CD4-positive, alpha-beta T cell (primary cell): Measurements from ENCODE around the gene STARD7. TPM values are rescaled to one million over a fixed set of nuclear protein-coding genes. Genes with fewer than 3 reads are reported as not detected.
"Not testable (repeated sequence)": the region's sequence is repeated elsewhere in the genome, so short reads cannot be mapped to it uniquely, and the experiment has no call there.

Experiments
- ATAC-seq: fragments of 200-7000 bp; cut with Tn5 transposase; one replicate; pipeline ENCODE4 v1.10.0; 2022; ENCODE audit warnings: mild to moderate bottlenecking; ENCODE audit not compliant: poor library complexity
- CTCF ChIA-PET: fragments of 350-600 bp; sonication (Branson Sonifier 250); formaldehyde crosslinking; loops from one replicate; lab custom pipeline; 2021; ENCODE audit warnings: antibody characterized with exemption, inconsistent platforms; lab: Charles Lee
- POLR2A ChIA-PET: fragments of 350-600 bp; sonication (Branson Sonifier 250); formaldehyde crosslinking; loops from one replicate; lab custom pipeline; 2021; ENCODE audit warnings: antibody characterized with exemption, inconsistent platforms; lab: Charles Lee
- DNase-seq, 14 experiments: peaks; one replicate each; pipeline ENCODE4 v3.0.0-alpha.2; 2013 to 2020; ENCODE audit warnings: mixed read lengths in 2 of 14
- H3K27ac ChIP-seq, 2 donors: one replicate each; pipeline versions ENCODE4 v1.5.1 to v1.7.0; 2013; ENCODE audit warnings: low read length in 2 of 2, low read depth in 1 of 2, mild to moderate bottlenecking in 1 of 2
- H3K27me3 ChIP-seq, 2 experiments: 1 replicate in 1 of 2; 2 replicates in 1 of 2; pipeline versions ENCODE4 v1.6.1 to v1.7.0; 2013; ENCODE audit warnings: low read length in 2 of 2, control low read depth in 1 of 2, mild to moderate bottlenecking in 1 of 2, moderate library complexity in 1 of 2; ENCODE audit not compliant: insufficient read depth in 2 of 2, control insufficient read depth in 1 of 2
- H3K36me3 ChIP-seq: one replicate; pipeline ENCODE4 v1.6.1; 2013; ENCODE audit warnings: low read length, control low read depth; ENCODE audit not compliant: insufficient read depth
- H3K4me1 ChIP-seq: one replicate; pipeline ENCODE4 v1.6.1; 2013; ENCODE audit warnings: low read length, control low read depth; ENCODE audit not compliant: insufficient read depth
- H3K4me3 ChIP-seq: one replicate; pipeline ENCODE4 v1.5.1; 2013; ENCODE audit warnings: mild to moderate bottlenecking, low read length, moderate library complexity
- H3K9me3 ChIP-seq, 2 experiments: 1 replicate in 1 of 2; 2 replicates in 1 of 2; pipeline versions ENCODE4 v1.6.1 to v1.7.0; 2013; ENCODE audit warnings: low read length in 2 of 2, mild to moderate bottlenecking in 2 of 2, control low read depth in 1 of 2, moderate library complexity in 1 of 2; ENCODE audit not compliant: control insufficient read depth in 1 of 2, insufficient read depth in 1 of 2
- H3K27ac Mint-ChIP-seq: one replicate; pipeline ENCODE4 v1.8.0; 2020; ENCODE audit warnings: mixed read lengths
- H3K27me3 Mint-ChIP-seq: one replicate; pipeline ENCODE4 v1.8.0; 2021; ENCODE audit warnings: mixed read lengths
- H3K36me3 Mint-ChIP-seq: one replicate; pipeline ENCODE4 v1.8.0; 2021; ENCODE audit warnings: low read depth, mixed read lengths
- H3K4me1 Mint-ChIP-seq: one replicate; pipeline ENCODE4 v1.8.0; 2021; ENCODE audit warnings: low read depth, mixed read lengths
- H3K4me3 Mint-ChIP-seq: one replicate; pipeline ENCODE4 v1.8.0; 2020; ENCODE audit warnings: mild to moderate bottlenecking, mixed read lengths
- H3K9me3 Mint-ChIP-seq: one replicate; pipeline ENCODE4 v1.8.0; 2020; ENCODE audit warnings: mixed read lengths
- intact Hi-C, 2 experiments: fragments of 100-400 bp; cut with DNase I in 1 of 2; cut with micrococcal nuclease in 1 of 2; formaldehyde crosslinking; loops; one replicate each; pipeline versions ENCODE4 v1.15.1 to v1.9.0; 2023 to 2025; cut with DNase I, micrococcal nuclease
- total RNA-seq, 174 experiments: library from RNA in 2 of 174; stranded (reverse) in 2 of 174; gene quantifications; one replicate each; pipeline ENCODE4 v1.2.3 and lab custom pipeline; 2021 to 2026
- TF ChIP-seq, protein P1 (sequence below): fragments of 200-600 bp; IDR thresholded peaks from one replicate; pipeline ENCODE4 v1.8.0; 2022; ENCODE audit warnings: antibody characterized with exemption, mild to moderate bottlenecking

STARD7 gene
- total RNA-seq, 2 experiments from 2014 or later = 57.4 to 58.6 TPM

GRCh38 chr2:96142217-96143113, 66.2 kb downstream of the STARD7 start:
- Histone ChIP-seq H3K27ac (peak overlapping the region; percentile 32 to 66), H3K4me3 (peak overlapping the region; percentile 93), H3K27me3 (no peaks in the 10 kb centered on the region), H3K36me3 (peaks cover 28% of the 10 kb centered on the region), H3K4me1 (peaks cover 62% of the 10 kb centered on the region), H3K9me3 (no peaks in the 10 kb centered on the region)
- Mint-ChIP-seq H3K4me3 (peak overlapping the region; percentile 98), H3K27me3 (no peaks in the 10 kb centered on the region), H3K36me3 (peaks cover 48% of the 10 kb centered on the region), H3K4me1 (peaks cover 66% of the 10 kb centered on the region), H3K27ac (peak overlapping the region; percentile 98), H3K9me3 (no peaks in the 10 kb centered on the region)
- POLR2A ChIA-PET = interaction anchor here (1.2 to 13.8 kb wide), 5 partner anchors 16 to 150 kb away, joined by 4 to 199 read pairs (median 64); partner anchors contain the start of gene STARD7
- CTCF ChIA-PET = interaction anchor here (0.9 to 15.2 kb wide), 8 partner anchors 16 to 202 kb away, joined by 3 to 229 read pairs (median 4); no protein-coding TSS in a partner anchor
- peak in 11 of 14 experiments; percentile 39 to 82 (median 65) for DNase-seq
- peak; percentile 11 for ATAC-seq
- TF ChIP-seq, protein P1, sequence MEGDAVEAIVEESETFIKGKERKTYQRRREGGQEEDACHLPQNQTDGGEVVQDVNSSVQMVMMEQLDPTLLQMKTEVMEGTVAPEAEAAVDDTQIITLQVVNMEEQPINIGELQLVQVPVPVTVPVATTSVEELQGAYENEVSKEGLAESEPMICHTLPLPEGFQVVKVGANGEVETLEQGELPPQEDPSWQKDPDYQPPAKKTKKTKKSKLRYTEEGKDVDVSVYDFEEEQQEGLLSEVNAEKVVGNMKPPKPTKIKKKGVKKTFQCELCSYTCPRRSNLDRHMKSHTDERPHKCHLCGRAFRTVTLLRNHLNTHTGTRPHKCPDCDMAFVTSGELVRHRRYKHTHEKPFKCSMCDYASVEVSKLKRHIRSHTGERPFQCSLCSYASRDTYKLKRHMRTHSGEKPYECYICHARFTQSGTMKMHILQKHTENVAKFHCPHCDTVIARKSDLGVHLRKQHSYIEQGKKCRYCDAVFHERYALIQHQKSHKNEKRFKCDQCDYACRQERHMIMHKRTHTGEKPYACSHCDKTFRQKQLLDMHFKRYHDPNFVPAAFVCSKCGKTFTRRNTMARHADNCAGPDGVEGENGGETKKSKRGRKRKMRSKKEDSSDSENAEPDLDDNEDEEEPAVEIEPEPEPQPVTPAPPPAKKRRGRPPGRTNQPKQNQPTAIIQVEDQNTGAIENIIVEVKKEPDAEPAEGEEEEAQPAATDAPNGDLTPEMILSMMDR = no peak
- intact Hi-C loops = loop anchor here (2.0 to 5.0 kb wide), 3 partner anchors 16 to 365 kb away; partner anchors contain the start of genes CIAO1 (in 1 of the 2), NEURL3 (in 1 of the 2) and TMEM127 (in 1 of the 2)

DNA sequence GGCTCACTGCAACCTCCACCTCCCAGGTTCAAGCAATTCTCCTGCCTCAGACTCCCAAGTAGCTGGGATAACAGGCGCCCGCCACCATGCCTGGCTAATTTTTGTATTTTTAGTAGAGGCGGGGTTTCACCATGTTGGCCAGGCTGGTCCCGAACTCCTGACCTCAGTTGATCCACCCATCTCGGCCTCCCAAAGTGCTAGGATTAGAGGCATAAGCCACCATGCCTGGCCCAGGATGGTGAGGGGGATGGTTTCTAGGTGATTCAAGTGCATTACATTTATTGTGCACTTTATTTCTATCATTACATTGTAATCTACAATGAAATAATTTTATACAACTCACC, 67.0 kb downstream of the STARD7 start:
- Mint-ChIP-seq H3K27ac (peak overlapping the region; percentile 98), H3K36me3 (peaks cover 48% of the 10 kb centered on the region), H3K4me1 (peaks cover 57% of the 10 kb centered on the region), H3K4me3 (peak overlapping the region; percentile 98)
- Histone ChIP-seq H3K36me3 (peaks cover 31% of the 10 kb centered on the region), H3K4me1 (peaks cover 53% of the 10 kb centered on the region)
- intact Hi-C loops = loop anchor here (5.0 kb wide), 2 partner anchors 126 to 366 kb away; partner anchors contain the start of genes CIAO1 (in 1 of the 2), NEURL3 (in 1 of the 2) and TMEM127 (in 1 of the 2)
- H3K9me3 Mint-ChIP-seq, H3K4me3 ChIP-seq, H3K27me3 Mint-ChIP-seq, H3K27ac ChIP-seq, H3K9me3 ChIP-seq, H3K27me3 ChIP-seq, ATAC-seq: not testable (repeated sequence)
- ChIA-PET CTCF (interaction anchor here (0.9 to 15.2 kb wide), 6 partner anchors 17 to 203 kb away, joined by 3 to 229 read pairs (median 4); no protein-coding TSS in a partner anchor), POLR2A (interaction anchor here (2.7 to 13.8 kb wide), 2 partner anchors 33 to 66 kb away, joined by 17 to 199 read pairs; partner anchors contain the start of gene STARD7)
- DNase-seq = peak in 2 of 14 experiments; percentile 4 to 19

GRCh38 chr2:96140941-96141623, 67.5 kb downstream of the STARD7 start:
- peaks cover 43% of the 10 kb centered on the region for H3K36me3 Mint-ChIP-seq
- no peaks in the 10 kb centered on the region for H3K9me3 Mint-ChIP-seq
- Histone ChIP-seq H3K4me1 (peaks cover 48% of the 10 kb centered on the region), H3K27ac (no peak overlapping the region), H3K4me3 (no peak overlapping the region), H3K36me3 (peaks cover 31% of the 10 kb centered on the region), H3K9me3 (no peaks in the 10 kb centered on the region), H3K27me3 (no peaks in the 10 kb centered on the region)
- DNase-seq (peak in 3 of 14 experiments; percentile 6 to 42 (median 37)), ATAC-seq (no peak)
- H3K4me1 Mint-ChIP-seq = peaks cover 52% of the 10 kb centered on the region
- intact Hi-C loops = loop anchor here (5.0 kb wide), 2 partner anchors 126 to 366 kb away; partner anchors contain the start of genes CIAO1 (in 1 of the 2), NEURL3 (in 1 of the 2) and TMEM127 (in 1 of the 2)
- peak overlapping the region; percentile 98 for H3K27ac Mint-ChIP-seq
- no peaks in the 10 kb centered on the region for H3K27me3 Mint-ChIP-seq
- TF ChIP-seq, protein P1 = no peak
- ChIA-PET CTCF (interaction anchor here (0.9 to 15.2 kb wide), 5 partner anchors 24 to 203 kb away, joined by 3 to 229 read pairs (median 4); no protein-coding TSS in a partner anchor), POLR2A (interaction anchor here (2.7 to 13.8 kb wide), 2 partner anchors 33 to 67 kb away, joined by 17 to 199 read pairs; partner anchors contain the start of gene STARD7)
- H3K4me3 Mint-ChIP-seq = peak overlapping the region; percentile 51
